HCT116 (cell line): ENCODE results near the gene BCO2. TPM values are rescaled to one million over a fixed set of nuclear protein-coding genes. Genes with fewer than 3 reads are reported as not detected.

Source experiments
- ATAC-seq: fragments of 200-7000 bp; cut with Tn5 transposase; 2 replicates; pipeline ENCODE4 v1.9.1; 2020; ENCODE audit warnings: mild to moderate bottlenecking, moderate library complexity
- BruUV-seq: library from RNA; stranded (reverse); fragments of 400-500 nt; replicated peaks from 2 replicates; lab custom pipeline; 2021; lab: Mats Ljungman, UMichigan
- CTCF ChIA-PET: fragments of 300-600 bp; sonication (Branson Sonifier 250); formaldehyde crosslinking; loops from one replicate; lab custom pipeline; 2021; ENCODE audit warnings: antibody characterized with exemption; lab: Charles Lee
- POLR2A ChIA-PET: fragments of 300-600, 350-600 bp; sonication (Branson Sonifier 250); formaldehyde crosslinking; loops from one replicate; lab custom pipeline; 2021; ENCODE audit warnings: antibody characterized with exemption; lab: Charles Lee
- RAD21 ChIA-PET, 2 experiments: fragments of 300-600 bp; sonication (Branson Sonifier 250); formaldehyde crosslinking; loops; one replicate each; lab custom pipeline; 2023; ENCODE audit warnings: low total read pairs in 2 of 2; ENCODE audit not compliant: uncharacterized antibody in 2 of 2, unreplicated experiment in 2 of 2, low non-redundant PET in 1 of 2; lab: Charles Lee
- DNase-seq: peaks from one replicate; pipeline ENCODE4 v3.0.0-alpha.2; 2010; ENCODE audit warnings: low read depth, low spot score
- H2AFZ ChIP-seq: fragments of 200-600 bp; shearing (Covaris generic), sonication (generic); 2 replicates; pipeline ENCODE4 v1.6.1; 2017; ENCODE audit warnings: low read depth, mixed run types, mixed read lengths, antibody characterized with exemption, low read length; ENCODE audit not compliant: poor library complexity, severe bottlenecking
- H3K27ac ChIP-seq: 2 replicates; pipeline ENCODE4 v1.5.1; 2012; ENCODE audit warnings: low read depth, low read length
- H3K27me3 ChIP-seq: fragments of 200-600 bp; sonication (generic); 2 replicates; pipeline ENCODE4 v1.6.1; 2016; ENCODE audit warnings: mixed run types, low read length, mixed read lengths; ENCODE audit not compliant: insufficient read depth
- H3K36me3 ChIP-seq, 2 experiments: fragments of 200-500 bp in 1 of 2; fragments of 200-600 bp in 1 of 2; sonication (Bioruptor generic) in 1 of 2; sonication (generic) in 1 of 2; 2 replicates each; pipeline versions ENCODE4 v1.5.1 to v1.6.1; 2014 to 2016; ENCODE audit warnings: low read length in 2 of 2, inconsistent platforms in 1 of 2, mixed read lengths in 1 of 2, mixed run types in 1 of 2; ENCODE audit not compliant: insufficient read depth in 2 of 2, control insufficient read depth in 1 of 2
- H3K4me1 ChIP-seq, 2 experiments: fragments of 200-600 bp in 1 of 2; sonication (generic) in 1 of 2; 2 replicates each; pipeline versions ENCODE4 v1.5.1 to v1.6.1; 2012 to 2017; ENCODE audit warnings: low read length in 2 of 2, inconsistent platforms in 1 of 2, mild to moderate bottlenecking in 1 of 2, mixed read lengths in 1 of 2, mixed run types in 1 of 2, moderate library complexity in 1 of 2; ENCODE audit not compliant: insufficient read depth in 2 of 2, control insufficient read depth in 1 of 2
- H3K4me2 ChIP-seq: fragments of 200-600 bp; sonication (generic); 2 replicates; pipeline ENCODE4 v1.6.1; 2017; ENCODE audit warnings: mixed run types, low read length, mixed read lengths
- H3K4me3 ChIP-seq, 2 experiments: fragments of 200-600 bp in 1 of 2; sonication (generic) in 1 of 2; replicated peaks in 1 of 2; 2 replicates each; pipeline ENCODE4 v1.5.1; 2011 to 2016; ENCODE audit warnings: low read length in 2 of 2, control low read depth in 1 of 2, low read depth in 1 of 2, mild to moderate bottlenecking in 1 of 2, mixed read lengths in 1 of 2, mixed run types in 1 of 2
- H3K79me2 ChIP-seq: fragments of 200-600 bp; sonication (generic); 2 replicates; pipeline ENCODE4 v1.6.1; 2017; ENCODE audit warnings: mild to moderate bottlenecking, mixed run types, low read length, moderate library complexity, mixed read lengths; ENCODE audit not compliant: insufficient read depth
- H3K9ac ChIP-seq: fragments of 200-600 bp; sonication (generic); 2 replicates; pipeline ENCODE4 v1.6.1; 2016; ENCODE audit warnings: low read length, mixed read lengths
- H3K9me2 ChIP-seq: fragments of 200-600 bp; sonication (generic), shearing (Covaris generic); 2 replicates; pipeline ENCODE4 v1.6.1; 2017; ENCODE audit warnings: mixed run types, mild to moderate bottlenecking, moderate library complexity; ENCODE audit not compliant: insufficient read depth
- H3K9me3 ChIP-seq, 2 experiments: fragments of 200-500 bp in 1 of 2; fragments of 200-600 bp in 1 of 2; sonication (Bioruptor generic) in 1 of 2; sonication (generic) in 1 of 2; 2 replicates each; pipeline ENCODE4 v1.6.1; 2014 to 2017; ENCODE audit warnings: low read length in 2 of 2, mixed read lengths in 2 of 2, inconsistent platforms in 1 of 2, low read depth in 1 of 2, mild to moderate bottlenecking in 1 of 2, mixed run types in 1 of 2, moderate library complexity in 1 of 2; ENCODE audit not compliant: control insufficient read depth in 1 of 2, insufficient read depth in 1 of 2
- H4K20me1 ChIP-seq: fragments of 200-600 bp; sonication (generic), shearing (Covaris generic); 2 replicates; pipeline ENCODE4 v1.6.1; 2017; ENCODE audit warnings: mixed run types, mild to moderate bottlenecking, moderate library complexity; ENCODE audit not compliant: insufficient read depth
- CEBPB ChIP-seq: IDR thresholded peaks from 2 replicates; pipeline ENCODE4 v1.6.1; 2012; ENCODE audit warnings: low read depth
- EGR1 ChIP-seq: IDR thresholded peaks from 2 replicates; pipeline ENCODE4 v1.6.1; 2012; ENCODE audit warnings: low read depth
- ELF1 ChIP-seq: IDR thresholded peaks from 2 replicates; pipeline ENCODE4 v1.6.1; 2012; ENCODE audit warnings: low read depth, borderline replicate concordance
- EZH2phosphoT487 ChIP-seq: fragments of 200-600 bp; IDR thresholded peaks from 2 replicates; pipeline ENCODE4 v1.6.1; 2018; ENCODE audit warnings: antibody characterized with exemption, borderline replicate concordance
- FOSL1 ChIP-seq: IDR thresholded peaks from 2 replicates; pipeline ENCODE4 v1.6.1; 2012; ENCODE audit warnings: low read depth
- POLR2A ChIP-seq: IDR thresholded peaks from 2 replicates; pipeline ENCODE4 v1.7.0; 2011; ENCODE audit warnings: borderline replicate concordance; ENCODE audit not compliant: insufficient read depth, insufficient read length; ENCODE audit errors: extremely low read depth
- RAD21 ChIP-seq: IDR thresholded peaks from 2 replicates; pipeline ENCODE4 v1.6.1; 2012; ENCODE audit warnings: low read depth, mild to moderate bottlenecking
- SIN3A ChIP-seq: IDR thresholded peaks from 2 replicates; pipeline ENCODE4 v1.6.1; 2012; ENCODE audit warnings: low read depth
- SP1 ChIP-seq: IDR thresholded peaks from 2 replicates; pipeline ENCODE4 v1.6.1; 2012; ENCODE audit warnings: low read depth
- SRF ChIP-seq: IDR thresholded peaks from 2 replicates; pipeline ENCODE4 v1.6.1; 2012; ENCODE audit warnings: low read depth
- TCF7L2 ChIP-seq: IDR thresholded peaks from 2 replicates; pipeline ENCODE4 v1.7.0; 2011; ENCODE audit warnings: borderline replicate concordance, inconsistent platforms; ENCODE audit not compliant: insufficient read depth, insufficient read length; ENCODE audit errors: extremely low read depth
- YY1 ChIP-seq: IDR thresholded peaks from 2 replicates; pipeline ENCODE4 v1.6.1; 2011; ENCODE audit warnings: low read length, low read depth, moderate library complexity, mild to moderate bottlenecking; ENCODE audit not compliant: insufficient replicate concordance; ENCODE audit errors: extremely low read depth
- ZNF274 ChIP-seq: fragments of 200-500 bp; sonication (Bioruptor generic); IDR thresholded peaks from 2 replicates; pipeline ENCODE4 v1.6.1; 2014; ENCODE audit warnings: mild to moderate bottlenecking, low read depth, low read length, inconsistent platforms
- intact Hi-C: fragments of 100-400 bp; cut with micrococcal nuclease; formaldehyde crosslinking; loops from 2 replicates; pipeline ENCODE4 v1.10.0; 2022
- total RNA-seq: library from RNA; stranded (reverse); gene quantifications from one replicate; pipeline ENCODE4 v1.2.1, GENCODE V29; 2021; ENCODE audit not compliant: unreplicated experiment
- TF ChIP-seq, protein P1 (sequence below): IDR thresholded peaks from 2 replicates; pipeline ENCODE4 v1.6.1; 2012
- TF ChIP-seq, protein P2 (sequence below): IDR thresholded peaks from 2 replicates; pipeline ENCODE4 v1.6.1; 2012; ENCODE audit warnings: low read depth
- TF ChIP-seq, protein P3 (sequence below): IDR thresholded peaks from 2 replicates; pipeline ENCODE4 v1.6.1; 2011; ENCODE audit warnings: mild to moderate bottlenecking, low read length, moderate library complexity; ENCODE audit not compliant: insufficient replicate concordance; ENCODE audit errors: extremely low read depth
- TF ChIP-seq, protein P4 (sequence below), 3 experiments: fragments of 200-600 bp in 1 of 3; sonication (generic) in 1 of 3; IDR thresholded peaks in 2 of 3; conservative IDR thresholded peaks in 1 of 3; 2 replicates each; pipeline ENCODE4 v1.5.1; 2012 to 2017; ENCODE audit warnings: low read depth in 2 of 3, low read length in 2 of 3, antibody characterized with exemption in 1 of 3, borderline replicate concordance in 1 of 3, control low read depth in 1 of 3, mild to moderate bottlenecking in 1 of 3, mixed read lengths in 1 of 3, mixed run types in 1 of 3, moderate library complexity in 1 of 3; ENCODE audit not compliant: insufficient read depth in 1 of 3

BCO2 gene
- total RNA-seq, 1 experiment from 2014 or later: 4.0 TPM

DNA sequence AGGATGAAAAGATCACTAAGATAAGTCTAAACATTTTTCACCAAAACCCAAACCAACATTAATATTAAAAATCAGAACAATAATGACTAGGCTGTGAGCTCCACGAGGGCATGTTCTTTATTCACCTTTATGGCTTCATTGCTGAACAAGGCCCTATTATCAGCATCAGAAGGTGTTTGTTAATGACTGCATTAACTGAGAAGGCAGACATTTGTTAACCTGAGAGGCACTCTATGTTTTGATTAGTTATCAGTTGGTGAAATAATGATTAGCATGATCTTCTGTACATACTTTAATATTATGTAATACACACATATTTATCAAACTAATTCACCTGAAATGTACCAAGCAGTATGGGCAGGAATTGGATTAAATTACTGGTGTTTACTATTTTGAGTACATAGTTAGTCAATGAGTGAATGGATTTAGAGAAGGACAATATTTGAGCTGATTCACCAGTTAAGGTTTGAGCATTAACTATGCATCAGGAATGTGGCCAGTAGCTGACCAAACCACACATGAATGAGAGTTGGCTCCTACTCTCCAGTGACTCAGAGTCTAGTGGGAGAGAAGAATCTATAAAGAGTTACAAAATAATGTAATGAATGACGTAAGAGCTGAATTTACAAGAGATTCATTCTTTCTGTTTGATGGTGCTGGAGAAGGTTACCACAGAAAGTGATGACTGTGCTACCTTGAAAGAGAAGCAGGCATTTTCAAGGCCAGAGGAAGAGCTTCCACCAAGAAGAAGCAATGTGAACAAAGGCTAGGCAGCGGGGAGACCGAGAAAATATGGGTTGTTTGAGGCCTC lies 18.2 kb upstream of the BCO2 start:
- H3K9me2 ChIP-seq: no peaks in the 10 kb centered on the region
- H3K4me1 ChIP-seq: peaks cover 39 to 69% of the 10 kb centered on the region in 2 experiments
- no TSS peak for BruUV-seq
- intact Hi-C loops: loop anchor here (5.0 kb wide), 1 partner anchor 35 kb away; no protein-coding TSS in a partner anchor
- H3K27me3 ChIP-seq: no peaks in the 10 kb centered on the region
- H3K36me3 ChIP-seq: peaks cover 4 to 36% of the 10 kb centered on the region in 2 experiments; a peak in 3 of 4 replicates
- no peaks in the 10 kb centered on the region for H4K20me1 ChIP-seq
- ChIA-PET RAD21 (interaction anchor here (0.5 to 1.2 kb wide), 3 partner anchors 10 to 35 kb away, joined by 3 to 5 read pairs (median 4); no protein-coding TSS in a partner anchor), CTCF (interaction anchor here (1.1 to 1.4 kb wide), 3 partner anchors 18 to 44 kb away, joined by 3 to 4 read pairs (median 3); partner anchors contain the start of gene BCO2), POLR2A (interaction anchor here (0.6 to 2.3 kb wide), 6 partner anchors 8 to 129 kb away, joined by 3 to 10 read pairs (median 3); no protein-coding TSS in a partner anchor)
- DNase-seq (peak; percentile 98), ATAC-seq (peak; percentile 93)
- H3K4me2 ChIP-seq: peak overlapping the region; percentile 76
- peaks cover 69% of the 10 kb centered on the region for H3K79me2 ChIP-seq
- no peak overlapping the region for H2AFZ ChIP-seq
- peak overlapping the region; percentile 86 for H3K27ac ChIP-seq
- H3K9me3 ChIP-seq: no peaks in the 10 kb centered on the region
- peak overlapping the region; percentile 61 for H3K9ac ChIP-seq
- H3K4me3 ChIP-seq: peak overlapping the region in 1 of 2 experiments; percentile 24; a peak in 2 of 4 replicates
- TF ChIP-seq EGR1 (peak; percentile 67), RAD21 (peak; percentile 31; the same call in 1 of the 2 replicates), YY1 (peak; percentile 37), ELF1 (no peak), CEBPB (peak; percentile 99), SRF (peak; percentile 79), POLR2A (no peak), SIN3A (peak; percentile 95), SP1 (peak; percentile 98), FOSL1 (peak; percentile 98), TCF7L2 (peak; percentile 84), ZNF274 (no peak), EZH2phosphoT487 (no peak)
- TF ChIP-seq, protein P1, sequence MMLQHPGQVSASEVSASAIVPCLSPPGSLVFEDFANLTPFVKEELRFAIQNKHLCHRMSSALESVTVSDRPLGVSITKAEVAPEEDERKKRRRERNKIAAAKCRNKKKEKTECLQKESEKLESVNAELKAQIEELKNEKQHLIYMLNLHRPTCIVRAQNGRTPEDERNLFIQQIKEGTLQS: peak; percentile 83; the same call in 1 of the 2 replicates
- TF ChIP-seq, protein P2, sequence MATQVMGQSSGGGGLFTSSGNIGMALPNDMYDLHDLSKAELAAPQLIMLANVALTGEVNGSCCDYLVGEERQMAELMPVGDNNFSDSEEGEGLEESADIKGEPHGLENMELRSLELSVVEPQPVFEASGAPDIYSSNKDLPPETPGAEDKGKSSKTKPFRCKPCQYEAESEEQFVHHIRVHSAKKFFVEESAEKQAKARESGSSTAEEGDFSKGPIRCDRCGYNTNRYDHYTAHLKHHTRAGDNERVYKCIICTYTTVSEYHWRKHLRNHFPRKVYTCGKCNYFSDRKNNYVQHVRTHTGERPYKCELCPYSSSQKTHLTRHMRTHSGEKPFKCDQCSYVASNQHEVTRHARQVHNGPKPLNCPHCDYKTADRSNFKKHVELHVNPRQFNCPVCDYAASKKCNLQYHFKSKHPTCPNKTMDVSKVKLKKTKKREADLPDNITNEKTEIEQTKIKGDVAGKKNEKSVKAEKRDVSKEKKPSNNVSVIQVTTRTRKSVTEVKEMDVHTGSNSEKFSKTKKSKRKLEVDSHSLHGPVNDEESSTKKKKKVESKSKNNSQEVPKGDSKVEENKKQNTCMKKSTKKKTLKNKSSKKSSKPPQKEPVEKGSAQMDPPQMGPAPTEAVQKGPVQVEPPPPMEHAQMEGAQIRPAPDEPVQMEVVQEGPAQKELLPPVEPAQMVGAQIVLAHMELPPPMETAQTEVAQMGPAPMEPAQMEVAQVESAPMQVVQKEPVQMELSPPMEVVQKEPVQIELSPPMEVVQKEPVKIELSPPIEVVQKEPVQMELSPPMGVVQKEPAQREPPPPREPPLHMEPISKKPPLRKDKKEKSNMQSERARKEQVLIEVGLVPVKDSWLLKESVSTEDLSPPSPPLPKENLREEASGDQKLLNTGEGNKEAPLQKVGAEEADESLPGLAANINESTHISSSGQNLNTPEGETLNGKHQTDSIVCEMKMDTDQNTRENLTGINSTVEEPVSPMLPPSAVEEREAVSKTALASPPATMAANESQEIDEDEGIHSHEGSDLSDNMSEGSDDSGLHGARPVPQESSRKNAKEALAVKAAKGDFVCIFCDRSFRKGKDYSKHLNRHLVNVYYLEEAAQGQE: no peak
- TF ChIP-seq, protein P3, sequence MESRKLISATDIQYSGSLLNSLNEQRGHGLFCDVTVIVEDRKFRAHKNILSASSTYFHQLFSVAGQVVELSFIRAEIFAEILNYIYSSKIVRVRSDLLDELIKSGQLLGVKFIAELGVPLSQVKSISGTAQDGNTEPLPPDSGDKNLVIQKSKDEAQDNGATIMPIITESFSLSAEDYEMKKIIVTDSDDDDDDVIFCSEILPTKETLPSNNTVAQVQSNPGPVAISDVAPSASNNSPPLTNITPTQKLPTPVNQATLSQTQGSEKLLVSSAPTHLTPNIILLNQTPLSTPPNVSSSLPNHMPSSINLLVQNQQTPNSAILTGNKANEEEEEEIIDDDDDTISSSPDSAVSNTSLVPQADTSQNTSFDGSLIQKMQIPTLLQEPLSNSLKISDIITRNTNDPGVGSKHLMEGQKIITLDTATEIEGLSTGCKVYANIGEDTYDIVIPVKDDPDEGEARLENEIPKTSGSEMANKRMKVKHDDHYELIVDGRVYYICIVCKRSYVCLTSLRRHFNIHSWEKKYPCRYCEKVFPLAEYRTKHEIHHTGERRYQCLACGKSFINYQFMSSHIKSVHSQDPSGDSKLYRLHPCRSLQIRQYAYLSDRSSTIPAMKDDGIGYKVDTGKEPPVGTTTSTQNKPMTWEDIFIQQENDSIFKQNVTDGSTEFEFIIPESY: peak; percentile 30
- TF ChIP-seq, protein P4, sequence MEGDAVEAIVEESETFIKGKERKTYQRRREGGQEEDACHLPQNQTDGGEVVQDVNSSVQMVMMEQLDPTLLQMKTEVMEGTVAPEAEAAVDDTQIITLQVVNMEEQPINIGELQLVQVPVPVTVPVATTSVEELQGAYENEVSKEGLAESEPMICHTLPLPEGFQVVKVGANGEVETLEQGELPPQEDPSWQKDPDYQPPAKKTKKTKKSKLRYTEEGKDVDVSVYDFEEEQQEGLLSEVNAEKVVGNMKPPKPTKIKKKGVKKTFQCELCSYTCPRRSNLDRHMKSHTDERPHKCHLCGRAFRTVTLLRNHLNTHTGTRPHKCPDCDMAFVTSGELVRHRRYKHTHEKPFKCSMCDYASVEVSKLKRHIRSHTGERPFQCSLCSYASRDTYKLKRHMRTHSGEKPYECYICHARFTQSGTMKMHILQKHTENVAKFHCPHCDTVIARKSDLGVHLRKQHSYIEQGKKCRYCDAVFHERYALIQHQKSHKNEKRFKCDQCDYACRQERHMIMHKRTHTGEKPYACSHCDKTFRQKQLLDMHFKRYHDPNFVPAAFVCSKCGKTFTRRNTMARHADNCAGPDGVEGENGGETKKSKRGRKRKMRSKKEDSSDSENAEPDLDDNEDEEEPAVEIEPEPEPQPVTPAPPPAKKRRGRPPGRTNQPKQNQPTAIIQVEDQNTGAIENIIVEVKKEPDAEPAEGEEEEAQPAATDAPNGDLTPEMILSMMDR (IDR thresholded peaks at IDR 0.05 in 2 of 3, conservative IDR thresholded peaks at IDR 0.05 in 1 of 3; ENCODE audit: borderline replicate concordance in 1 of 3, insufficient read depth in 1 of 3, low read depth in 2 of 3, low read length in 2 of 3): no peak
